HUES6 (cell line): ENCODE measurements around the gene ZNF410.
"Not testable (repeated sequence)": the region's sequence is repeated elsewhere in the genome, so short reads cannot be mapped to it uniquely, and the experiment has no call there.

Source experiments
- H3K27ac ChIP-seq: 2 replicates; pipeline ENCODE4 v1.7.0; 2013; ENCODE audit warnings: low read depth, mild to moderate bottlenecking, low read length, inconsistent platforms
- H3K27me3 ChIP-seq: 2 replicates; pipeline ENCODE4 v1.6.1; 2013; ENCODE audit warnings: low read length; ENCODE audit not compliant: control insufficient read depth, insufficient read depth
- H3K36me3 ChIP-seq: 2 replicates; pipeline ENCODE4 v1.6.1; 2013; ENCODE audit warnings: low read length; ENCODE audit not compliant: control insufficient read depth, insufficient read depth
- H3K4me1 ChIP-seq: 2 replicates; pipeline ENCODE4 v1.6.1; 2013; ENCODE audit warnings: low read length; ENCODE audit not compliant: control insufficient read depth, insufficient read depth
- H3K4me3 ChIP-seq: 2 replicates; pipeline ENCODE4 v1.5.1; 2013; ENCODE audit warnings: low read depth, low read length
- H3K9ac ChIP-seq: one replicate; pipeline ENCODE4 v1.6.1; 2013; ENCODE audit warnings: mild to moderate bottlenecking, low read length
- H3K9me3 ChIP-seq: 2 replicates; pipeline ENCODE4 v1.6.1; 2013; ENCODE audit warnings: low read depth, low read length; ENCODE audit not compliant: control insufficient read depth, insufficient read depth

The ZNF410 gene

DNA sequence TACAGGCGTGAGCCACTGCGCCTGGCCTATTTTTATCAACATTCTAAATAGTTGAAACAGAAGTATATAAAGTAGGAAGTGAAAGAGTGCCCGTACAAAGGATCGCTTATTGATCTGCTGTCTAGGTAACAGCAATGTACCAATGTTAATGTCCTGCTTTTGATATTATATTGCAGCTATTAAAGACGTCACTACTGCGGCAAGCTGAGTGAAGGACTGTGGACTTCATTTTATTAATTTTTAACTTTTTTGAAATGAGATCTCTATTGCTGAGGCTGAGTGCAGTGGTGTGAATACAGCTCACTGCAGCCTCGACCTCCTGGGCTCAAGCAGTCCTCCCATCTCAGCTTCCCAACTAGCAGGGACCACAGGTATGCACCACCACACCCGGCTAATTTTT is 24.2 kb upstream of the ZNF410 start:
- no peaks in the 10 kb centered on the region for H3K4me1 ChIP-seq
- H3K27me3 ChIP-seq, result no peaks in the 10 kb centered on the region
- H3K27ac ChIP-seq, result no peak overlapping the region
- no peak overlapping the region for H3K4me3 ChIP-seq
- H3K36me3 ChIP-seq, result peaks cover 52% of the 10 kb centered on the region
- no peak overlapping the region for H3K9ac ChIP-seq
- H3K9me3 ChIP-seq, result no peaks in the 10 kb centered on the region

DNA sequence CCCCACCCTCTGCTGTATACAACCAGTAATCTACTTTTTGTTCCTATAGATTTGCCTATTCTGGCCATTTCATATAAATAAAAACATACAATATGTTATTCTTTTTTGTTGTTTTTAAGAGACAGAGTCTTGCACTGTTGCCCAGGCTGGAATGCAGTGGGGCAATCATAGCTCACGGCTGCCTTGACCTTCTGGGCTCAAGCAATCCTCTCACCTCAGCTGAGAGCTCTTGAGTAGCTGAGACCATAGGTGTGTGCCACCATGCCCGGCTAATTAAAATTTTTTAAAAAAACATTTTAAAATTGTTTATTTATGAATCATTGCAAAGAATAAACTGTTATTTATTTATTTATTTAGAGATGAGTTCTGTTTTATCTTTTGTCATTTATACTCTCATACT is 23.4 kb upstream of the ZNF410 start:
- no peak overlapping the region for H3K9ac ChIP-seq
- H3K36me3 ChIP-seq, result peaks cover 55% of the 10 kb centered on the region
- H3K4me1 ChIP-seq, result no peaks in the 10 kb centered on the region
- H3K27ac ChIP-seq, result no peak overlapping the region
- no peaks in the 10 kb centered on the region for H3K9me3 ChIP-seq
- no peaks in the 10 kb centered on the region for H3K27me3 ChIP-seq
- H3K4me3 ChIP-seq, result no peak overlapping the region

- no peak overlapping the region for H3K4me3 ChIP-seq
- H3K9me3 ChIP-seq, result no peaks in the 10 kb centered on the region
- no peaks in the 10 kb centered on the region for H3K4me1 ChIP-seq
- H3K27ac ChIP-seq, result no peak overlapping the region
- no peaks in the 10 kb centered on the region for H3K27me3 ChIP-seq
- peaks cover 47% of the 10 kb centered on the region for H3K36me3 ChIP-seq
- H3K9ac ChIP-seq, result no peak overlapping the region
Observed at GRCh38 chr14:73865534-73866113, 21.0 kb upstream of the ZNF410 start.

DNA sequence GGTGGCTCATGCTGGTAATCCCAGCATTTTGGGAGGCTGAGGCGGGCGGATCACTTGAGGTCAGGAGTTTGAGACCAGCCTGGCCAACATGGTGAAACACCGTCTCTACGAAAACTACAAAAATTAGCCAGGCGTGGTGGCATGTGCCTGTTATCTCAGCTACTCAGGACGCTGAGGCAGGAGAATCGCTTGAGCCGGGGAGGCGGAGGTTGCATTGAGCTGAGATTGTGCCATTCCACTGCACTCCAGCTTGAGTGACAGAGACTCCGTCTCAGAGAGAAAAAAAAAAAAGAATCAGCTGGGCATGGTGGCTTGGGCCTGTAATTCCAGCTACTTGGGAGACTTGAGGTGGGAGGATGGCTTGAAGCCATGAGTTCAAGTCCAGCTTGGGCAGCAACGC is 16.9 kb upstream of the ZNF410 start:
- H3K27ac ChIP-seq, result not testable (repeated sequence)

GRCh38 chr14:73870525-73871235 is 16.0 kb upstream of the ZNF410 start:
- Histone ChIP-seq H3K4me1 (no peaks in the 10 kb centered on the region), H3K27me3 (no peaks in the 10 kb centered on the region), H3K4me3 (no peak overlapping the region), H3K27ac (no peak overlapping the region), H3K36me3 (peaks cover 16% of the 10 kb centered on the region), H3K9ac (no peak overlapping the region), H3K9me3 (no peaks in the 10 kb centered on the region)

More for the DNA sequence above, 16.9 kb upstream of the ZNF410 start:
- not testable (repeated sequence) for H3K9me3 ChIP-seq, H3K4me3 ChIP-seq, H3K4me1 ChIP-seq, H3K27me3 ChIP-seq, H3K9ac ChIP-seq
- peaks cover 23% of the 10 kb centered on the region for H3K36me3 ChIP-seq

DNA sequence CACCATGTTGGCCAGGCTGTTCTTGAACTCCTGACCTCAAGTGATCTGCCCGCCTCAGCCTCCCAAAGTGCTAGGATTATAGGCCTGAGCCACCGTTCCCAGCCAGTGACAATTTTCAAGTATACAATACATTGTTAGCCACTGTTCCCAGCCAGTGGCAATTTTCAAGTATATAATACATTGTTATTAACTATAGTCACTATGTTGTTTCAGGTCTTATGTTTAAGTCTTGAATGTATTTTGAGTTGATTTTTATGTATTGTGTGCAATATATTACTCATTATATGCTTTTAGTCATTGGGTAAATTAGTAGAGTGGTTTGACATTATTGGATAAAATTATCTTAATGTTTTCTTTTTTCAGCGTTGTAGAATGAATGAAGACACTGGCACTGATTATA is 13.0 kb upstream of the ZNF410 start:
- no peaks in the 10 kb centered on the region for H3K9me3 ChIP-seq
- no peaks in the 10 kb centered on the region for H3K27me3 ChIP-seq
- no peaks in the 10 kb centered on the region for H3K4me1 ChIP-seq
- H3K36me3 ChIP-seq, result peaks cover 9% of the 10 kb centered on the region; the same call in 1 of the 2 replicates
- H3K9ac ChIP-seq, result no peak overlapping the region
- no peak overlapping the region for H3K27ac ChIP-seq
- H3K4me3 ChIP-seq, result no peak overlapping the region

GRCh38 chr14:73877790-73878189 is 8.9 kb upstream of the ZNF410 start:
- H3K27ac ChIP-seq, result no peak overlapping the region
- H3K4me3 ChIP-seq, result no peak overlapping the region
- no peak overlapping the region for H3K9ac ChIP-seq
- H3K9me3 ChIP-seq, result no peaks in the 10 kb centered on the region
- no peaks in the 10 kb centered on the region for H3K27me3 ChIP-seq
- H3K36me3 ChIP-seq, result peaks cover 18% of the 10 kb centered on the region
- H3K4me1 ChIP-seq, result no peaks in the 10 kb centered on the region

- Histone ChIP-seq H3K27ac (no peak overlapping the region), H3K4me1 (no peaks in the 10 kb centered on the region), H3K27me3 (no peaks in the 10 kb centered on the region), H3K9me3 (no peaks in the 10 kb centered on the region), H3K36me3 (peaks cover 18% of the 10 kb centered on the region), H3K4me3 (no peak overlapping the region), H3K9ac (no peak overlapping the region)
Observed at GRCh38 chr14:73878436-73878835, 8.2 kb upstream of the ZNF410 start.

- H3K36me3 ChIP-seq, result peaks cover 17% of the 10 kb centered on the region
- no peaks in the 10 kb centered on the region for H3K9me3 ChIP-seq
- no peaks in the 10 kb centered on the region for H3K27me3 ChIP-seq
- no peaks in the 10 kb centered on the region for H3K4me1 ChIP-seq
- H3K27ac ChIP-seq, result no peak overlapping the region
- H3K9ac ChIP-seq, result no peak overlapping the region
- H3K4me3 ChIP-seq, result no peak overlapping the region
Observed at GRCh38 chr14:73879027-73879426, 7.6 kb upstream of the ZNF410 start.

- Histone ChIP-seq H3K27me3 (no peaks in the 10 kb centered on the region), H3K27ac (no peak overlapping the region), H3K9me3 (no peaks in the 10 kb centered on the region), H3K4me1 (peaks cover 10% of the 10 kb centered on the region), H3K36me3 (peaks cover 13% of the 10 kb centered on the region), H3K4me3 (no peak overlapping the region), H3K9ac (no peak overlapping the region)
Observed at GRCh38 chr14:73884438-73885190, 2.0 kb upstream of the ZNF410 start.

DNA sequence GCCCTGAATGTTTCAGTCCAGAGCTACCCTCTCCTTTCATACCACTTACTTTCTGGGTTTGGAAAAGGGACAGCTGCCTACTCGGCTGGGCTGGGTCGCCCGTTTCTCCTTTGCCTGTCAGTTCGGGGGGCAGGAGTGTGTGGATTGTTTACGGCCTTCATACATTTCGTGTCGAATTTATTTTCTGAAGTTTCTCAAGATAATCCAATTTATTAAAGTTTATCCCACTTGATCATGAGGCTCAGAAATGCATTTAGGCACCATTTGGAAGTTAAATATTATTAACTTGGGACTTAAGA is 608 bp downstream of the ZNF410 start:
- Histone ChIP-seq H3K27ac (peak overlapping the region; percentile 81; the same call in 1 of the 2 replicates), H3K9me3 (no peaks in the 10 kb centered on the region), H3K27me3 (no peaks in the 10 kb centered on the region), H3K36me3 (peaks cover 5% of the 10 kb centered on the region), H3K4me3 (peak overlapping the region; percentile 88), H3K4me1 (peaks cover 10% of the 10 kb centered on the region), H3K9ac (peak overlapping the region; percentile 87)
